Measurements from ENCODE around the gene NIBAN1.
A peak's percentile ranks its signal among the peaks of the same experiment; 100 is the strongest.

NIBAN1 gene

GRCh38 chr1:184945029-184945428 lies 29.3 kb downstream of the NIBAN1 start:
- DNase-seq (ENCODE audit: low read depth): peak; percentile 68
- H3K4me3 ChIP-seq (ENCODE audit: low read depth, low read length): no peak overlapping the region

GRCh38 chr1:184943998-184944397 lies 30.3 kb downstream of the NIBAN1 start:
- no peak for TF ChIP-seq CTCF (IDR thresholded peaks at IDR 0.05; ENCODE audit: insufficient read depth, low read depth, low read length, missing control alignments)
- no peak for DNase-seq (ENCODE audit: low read depth)
- H3K4me3 ChIP-seq (ENCODE audit: low read depth, low read length): no peak overlapping the region

More at GRCh38 chr1:184945029-184945428, 29.3 kb downstream of the NIBAN1 start:
- no peak for TF ChIP-seq CTCF (IDR thresholded peaks at IDR 0.05; ENCODE audit: insufficient read depth, low read depth, low read length, missing control alignments)

GRCh38 chr1:184941735-184942134 lies 32.6 kb downstream of the NIBAN1 start:
- TF ChIP-seq CTCF (IDR thresholded peaks at IDR 0.05; ENCODE audit: insufficient read depth, low read depth, low read length, missing control alignments): no peak
- DNase-seq (ENCODE audit: low read depth): peak; percentile 80
- no peak overlapping the region for H3K4me3 ChIP-seq (ENCODE audit: low read depth, low read length)

GRCh38 chr1:184941410-184941733 lies 32.9 kb downstream of the NIBAN1 start:
- TF ChIP-seq CTCF (IDR thresholded peaks at IDR 0.05; ENCODE audit: insufficient read depth, low read depth, low read length, missing control alignments): no peak
- DNase-seq (ENCODE audit: low read depth): peak; percentile 26
- H3K4me3 ChIP-seq (ENCODE audit: low read depth, low read length): no peak overlapping the region

- TF ChIP-seq CTCF (IDR thresholded peaks at IDR 0.05; ENCODE audit: insufficient read depth, low read depth, low read length, missing control alignments): no peak
Measured at GRCh38 chr1:184940694-184941409, 33.5 kb downstream of the NIBAN1 start.

GRCh38 chr1:184940226-184940625 lies 34.1 kb downstream of the NIBAN1 start:
- TF ChIP-seq CTCF (IDR thresholded peaks at IDR 0.05; ENCODE audit: insufficient read depth, low read depth, low read length, missing control alignments): no peak
- DNase-seq (ENCODE audit: low read depth): no peak
- no peak overlapping the region for H3K4me3 ChIP-seq (ENCODE audit: low read depth, low read length)

More at GRCh38 chr1:184940694-184941409, 33.5 kb downstream of the NIBAN1 start:
- no peak overlapping the region for H3K4me3 ChIP-seq (ENCODE audit: low read depth, low read length)
- DNase-seq (ENCODE audit: low read depth): no peak

GRCh38 chr1:184937729-184938128 lies 36.6 kb downstream of the NIBAN1 start:
- no peak overlapping the region for H3K4me3 ChIP-seq (ENCODE audit: low read depth, low read length)
- no peak for DNase-seq (ENCODE audit: low read depth)
- TF ChIP-seq CTCF (IDR thresholded peaks at IDR 0.05; ENCODE audit: insufficient read depth, low read depth, low read length, missing control alignments): no peak
